NCI-H2029 treated with DMSO at 0.1 percent for 48 hours (cell line): ENCODE measurements around the gene CD300LF.

Experiments
- DNase-seq: peaks from one replicate; lab custom pipeline; 2025; lab: John Stamatoyannopoulos, UW

The CD300LF gene

GRCh38 chr17:74745548-74746177 is 32.9 kb upstream of the CD300LF start:
- DNase-seq, result no peak

GRCh38 chr17:74744714-74745547 is 32.2 kb upstream of the CD300LF start:
- peak; percentile 22 for DNase-seq

- no peak for DNase-seq
Measured at GRCh38 chr17:74744349-74744713, 31.6 kb upstream of the CD300LF start.

DNA sequence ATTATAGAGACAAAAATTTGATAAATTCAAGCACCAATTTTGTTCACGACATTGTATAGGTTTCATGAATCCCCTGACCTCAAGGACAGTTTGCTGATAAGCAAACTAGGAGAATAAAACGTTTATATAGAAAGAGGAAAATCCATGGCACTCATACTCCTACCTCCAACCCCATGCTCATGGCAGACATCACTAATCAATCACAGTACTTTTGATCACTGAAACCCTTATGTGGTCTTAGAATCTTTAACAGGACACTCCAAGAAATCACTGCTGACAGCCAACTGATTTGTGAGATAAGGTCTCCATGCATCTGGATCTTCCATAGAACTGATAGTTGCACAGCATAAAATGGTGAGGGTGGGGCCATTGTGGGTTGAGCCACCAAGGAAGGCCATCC is 31.0 kb upstream of the CD300LF start:
- DNase-seq, result no peak

DNA sequence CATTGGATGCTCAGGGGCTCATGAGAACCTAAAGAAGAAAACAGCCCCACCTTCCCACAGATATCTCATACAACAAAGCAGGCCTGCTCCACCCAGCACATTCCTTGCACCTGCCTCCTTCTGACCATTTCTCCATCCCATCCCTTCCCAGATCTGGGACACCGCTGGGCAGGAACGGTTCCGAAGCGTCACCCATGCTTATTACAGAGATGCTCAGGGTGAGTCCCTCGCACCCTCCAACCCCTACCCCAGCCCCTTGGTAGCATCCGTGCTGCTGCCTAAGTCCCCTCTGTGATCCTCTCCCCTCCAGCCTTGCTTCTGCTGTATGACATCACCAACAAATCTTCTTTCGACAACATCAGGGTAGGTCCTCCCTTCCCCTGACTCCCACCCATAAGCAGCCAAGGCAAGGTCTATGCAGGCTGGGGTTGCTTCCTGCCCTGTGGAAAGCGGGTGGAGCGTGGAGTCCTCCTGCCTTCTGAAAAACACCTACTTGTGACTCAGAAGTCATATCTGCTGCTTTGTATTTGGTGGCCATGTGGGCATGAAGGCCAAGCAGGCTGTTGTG is 30.3 kb upstream of the CD300LF start:
- DNase-seq, result no peak

- no peak for DNase-seq
Measured at GRCh38 chr17:74742153-74742515, 29.4 kb upstream of the CD300LF start.

- no peak for DNase-seq
Measured at GRCh38 chr17:74740641-74741387, 28.1 kb upstream of the CD300LF start.

GRCh38 chr17:74740173-74740572 is 27.4 kb upstream of the CD300LF start:
- DNase-seq, result no peak

DNA sequence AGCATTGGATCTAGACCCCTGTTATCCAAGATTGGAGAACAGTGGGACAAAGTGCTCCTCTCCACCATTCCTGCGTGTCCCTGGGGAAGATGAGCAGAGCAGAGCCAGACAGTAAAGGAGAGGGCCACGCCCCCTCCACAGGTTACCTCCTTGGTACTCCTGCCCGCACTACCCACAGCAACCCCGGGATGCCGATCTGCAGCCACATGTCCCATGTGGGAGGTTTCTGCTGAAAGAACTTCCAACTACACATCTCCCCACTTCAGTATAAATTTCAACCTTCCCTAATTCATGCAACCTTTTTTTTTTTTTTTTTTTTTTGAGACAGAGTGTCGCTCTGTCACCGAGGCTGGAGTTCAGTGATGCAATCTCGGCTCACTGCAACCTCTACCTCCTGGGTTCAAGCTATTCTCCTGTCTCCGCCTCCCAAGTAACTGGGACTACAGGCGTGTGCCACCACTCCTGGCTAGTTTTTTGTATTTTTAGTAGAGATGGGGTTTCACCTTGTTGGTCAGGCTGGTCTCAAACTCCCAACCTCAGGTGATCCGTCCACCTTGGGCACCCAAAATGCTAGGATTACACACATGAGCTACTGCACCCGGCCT is 26.6 kb upstream of the CD300LF start:
- no peak for DNase-seq

DNA sequence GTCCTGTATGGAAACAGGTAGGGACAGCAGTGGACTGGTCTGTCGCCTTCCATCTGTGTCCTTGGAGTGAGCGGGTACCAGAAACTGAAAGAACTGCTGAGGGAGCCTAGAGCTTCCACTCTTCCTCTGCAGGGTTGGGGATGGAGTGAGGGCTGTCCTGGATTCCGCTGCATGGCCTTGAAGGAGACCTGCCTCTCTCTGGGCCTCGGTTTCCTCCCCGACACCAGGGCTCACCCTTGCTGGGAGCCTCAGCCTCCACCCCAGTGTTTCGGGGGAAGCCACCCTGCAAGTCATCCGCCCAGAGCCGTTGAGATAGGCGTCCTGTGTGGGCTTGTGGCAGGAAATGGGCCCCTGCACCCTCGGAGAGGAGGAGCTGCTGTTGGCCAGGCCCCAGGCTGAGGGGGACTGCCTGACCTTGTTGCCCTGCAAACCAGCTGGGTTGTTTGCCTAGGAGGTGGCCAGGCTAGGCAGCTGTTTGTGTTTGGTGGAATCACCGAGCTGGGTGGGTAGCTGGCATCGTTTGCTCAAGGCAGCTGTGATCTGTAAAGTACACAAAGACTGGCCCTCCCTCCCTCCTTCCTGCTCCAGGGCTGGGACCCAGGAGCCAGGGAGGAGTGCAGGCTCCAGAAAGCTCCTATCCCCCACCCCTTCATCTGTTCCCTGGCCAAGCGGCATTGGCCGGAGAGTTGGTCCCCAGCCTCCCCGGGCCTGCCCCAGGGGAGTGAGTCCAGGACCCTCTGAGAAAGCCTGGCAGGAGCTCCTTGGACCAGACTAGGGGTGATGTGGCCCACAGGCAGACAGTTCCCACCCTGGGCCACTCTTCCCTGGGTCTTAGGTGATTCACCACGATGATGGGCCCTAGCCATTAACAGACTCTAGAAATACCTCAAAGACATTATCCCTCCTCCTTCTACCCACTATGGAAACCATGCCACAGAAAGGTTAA is 25.6 kb upstream of the CD300LF start:
- DNase-seq, result no peak

DNA sequence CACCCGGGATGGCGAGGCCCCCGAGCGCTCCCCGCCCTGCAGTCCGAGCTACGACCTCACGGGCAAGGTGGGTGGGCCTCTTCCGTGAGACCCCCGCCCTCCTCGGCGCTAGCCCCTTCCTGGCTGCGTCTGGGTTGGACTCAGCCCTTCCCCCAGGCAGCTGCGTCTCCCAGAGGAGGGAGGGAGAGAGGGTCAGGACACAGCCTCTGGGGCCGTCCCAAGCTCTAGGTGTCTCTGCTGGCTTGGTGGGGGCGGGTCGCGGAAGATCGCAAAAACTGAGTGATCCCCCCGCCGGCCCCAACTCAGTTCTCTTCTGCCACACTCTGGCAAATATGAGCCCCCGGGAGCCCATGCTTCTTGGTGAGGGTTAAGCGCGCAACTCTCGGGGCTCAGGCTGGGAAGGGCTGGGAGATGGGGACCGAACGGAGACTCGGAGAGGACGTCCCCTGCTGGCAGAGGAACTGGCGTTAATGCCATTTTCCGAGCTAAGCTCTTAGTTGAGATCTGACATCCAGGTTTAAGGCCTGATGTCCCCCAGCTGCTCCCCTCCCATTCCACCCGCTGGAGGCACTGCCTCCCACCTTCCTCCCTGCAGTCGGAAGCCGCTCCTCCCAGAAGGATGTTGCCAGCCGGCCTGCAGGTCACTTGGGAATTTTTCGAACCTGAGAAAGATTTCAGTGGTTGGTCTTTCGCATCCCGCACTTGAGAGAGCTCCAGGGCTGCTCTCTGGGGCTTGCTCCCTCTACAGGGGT is 24.8 kb upstream of the CD300LF start:
- no peak for DNase-seq

GRCh38 chr17:74736513-74737298 is 24.0 kb upstream of the CD300LF start, which contains the start of gene RAB37:
Gene RAB37 (plus strand): TSS chr17:74737256. CDS start chr17:74737273, 17 bp downstream.
- DNase-seq, result no peak

DNA sequence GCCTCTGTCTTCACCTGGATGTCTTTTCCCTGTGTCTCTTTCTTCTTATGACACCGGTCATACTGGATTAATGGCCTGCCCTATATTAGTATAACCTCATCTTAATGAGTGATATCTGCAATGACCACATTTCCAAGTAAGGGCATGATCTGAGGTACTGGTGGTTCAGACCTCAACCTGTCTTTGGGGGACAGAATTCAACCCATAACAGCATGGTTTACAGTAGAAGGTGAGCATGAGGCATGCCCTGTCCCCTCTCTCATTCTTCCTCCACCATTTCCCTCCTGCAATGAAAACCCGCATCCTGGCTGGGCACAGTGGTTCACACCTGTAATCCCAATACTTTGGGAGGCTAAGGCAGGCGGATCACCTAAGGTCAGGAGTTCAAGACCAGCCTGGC is 21.5 kb upstream of the CD300LF start:
- no peak for DNase-seq

GRCh38 chr17:74733365-74734122 is 20.8 kb upstream of the CD300LF start:
- no peak for DNase-seq

DNA sequence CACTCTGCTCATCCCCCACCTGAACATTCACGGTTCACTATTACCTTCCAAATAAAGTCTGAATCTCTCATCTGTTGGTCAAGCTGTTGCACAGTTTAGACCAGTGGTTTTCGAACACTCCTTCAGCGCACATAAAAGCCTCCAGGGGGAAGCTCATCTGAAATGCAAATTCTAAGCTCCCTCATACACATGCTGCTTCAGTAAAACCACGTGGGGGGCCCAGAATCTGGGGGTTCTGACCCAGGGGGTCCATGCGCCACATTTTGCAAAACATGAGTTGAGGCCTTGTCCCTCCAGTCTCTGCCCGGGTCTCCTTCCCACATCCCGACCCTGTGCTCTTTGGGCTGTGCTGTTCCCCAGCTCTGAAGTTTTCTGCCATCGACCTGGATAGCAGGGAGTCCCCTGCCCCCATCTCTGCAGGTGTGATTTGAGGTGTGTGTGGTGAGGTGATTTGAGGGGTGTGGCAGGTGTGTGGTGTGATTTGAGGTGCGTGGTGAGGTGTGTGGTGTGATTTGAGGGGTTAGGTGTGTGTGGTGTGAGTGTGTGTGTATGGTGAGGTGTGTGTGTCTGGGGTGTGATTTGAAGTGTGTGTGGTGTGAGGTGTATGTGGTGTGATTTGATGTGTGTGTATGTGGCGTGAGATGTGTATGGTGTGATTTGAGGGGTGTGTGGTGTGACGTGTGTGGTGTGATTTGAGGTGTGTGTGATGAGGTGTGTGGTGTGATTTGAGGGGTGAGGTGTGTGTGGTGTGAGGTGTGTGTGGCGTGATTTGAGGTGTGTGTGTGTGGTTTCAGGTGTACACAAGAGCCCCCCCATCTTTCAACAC is 19.5 kb upstream of the CD300LF start:
- no peak for DNase-seq

DNA sequence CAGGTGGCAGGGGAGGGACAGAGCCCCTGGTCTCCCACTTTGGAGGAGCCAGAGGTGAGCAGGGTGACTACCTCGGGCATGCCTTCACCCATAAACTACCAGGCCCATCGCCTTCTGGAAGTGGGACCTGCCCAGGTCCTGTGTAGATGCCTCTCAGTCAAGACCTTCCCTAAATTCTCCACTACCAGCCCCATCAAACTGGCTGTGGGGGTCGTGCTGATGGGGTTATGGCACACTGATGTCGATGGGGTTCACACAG is 18.6 kb upstream of the CD300LF start:
- DNase-seq, result no peak

DNA sequence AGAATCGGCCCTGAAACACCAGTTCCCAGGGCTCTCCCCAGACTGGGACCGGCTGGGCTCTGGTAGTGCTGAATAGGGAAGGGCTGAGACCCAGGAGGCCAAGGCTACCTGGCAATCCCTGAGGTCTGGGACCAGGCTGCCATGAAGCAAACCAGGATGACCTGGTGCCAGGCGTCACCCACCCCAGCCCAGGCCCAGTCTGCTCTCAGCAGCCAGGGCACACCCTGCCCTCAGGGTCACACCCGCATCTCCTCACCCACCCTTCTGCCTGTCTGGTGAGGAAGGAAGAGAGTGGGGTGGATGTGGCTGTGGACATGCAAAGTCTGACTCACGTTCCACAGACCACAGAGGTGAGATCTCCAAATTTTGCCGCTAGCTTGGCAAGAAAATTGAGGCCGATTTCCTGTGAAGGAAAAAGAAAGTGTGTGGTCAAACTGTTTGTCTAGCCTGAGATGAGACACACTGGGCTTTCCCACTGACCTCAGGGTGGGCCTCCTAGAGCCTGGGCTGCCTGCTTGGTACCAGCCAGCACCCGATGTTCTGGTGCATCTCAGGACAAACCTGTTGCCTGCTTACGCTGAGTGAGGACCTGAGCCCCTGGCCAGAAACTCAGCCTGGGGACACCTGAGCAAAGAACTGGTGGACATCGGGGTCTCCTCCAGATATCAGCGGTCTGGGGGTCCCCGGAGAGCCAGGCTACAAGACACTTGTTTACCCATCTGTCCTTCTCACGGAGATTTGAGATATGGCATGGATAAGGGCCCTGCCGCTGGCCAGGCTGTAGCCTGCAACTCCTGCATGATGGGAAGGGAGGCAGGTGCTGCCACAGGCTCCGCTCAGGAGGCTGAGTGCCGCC is 18.0 kb upstream of the CD300LF start:
- DNase-seq, result no peak
